ENCODE data around the gene PRKAB1. TPM values are rescaled to one million over a fixed set of nuclear protein-coding genes. Genes with fewer than 3 reads are reported as not detected.
"Not testable (repeated sequence)": the region's sequence is repeated elsewhere in the genome, so short reads cannot be mapped to it uniquely, and the experiment has no call there.

PRKAB1 gene, protein sequence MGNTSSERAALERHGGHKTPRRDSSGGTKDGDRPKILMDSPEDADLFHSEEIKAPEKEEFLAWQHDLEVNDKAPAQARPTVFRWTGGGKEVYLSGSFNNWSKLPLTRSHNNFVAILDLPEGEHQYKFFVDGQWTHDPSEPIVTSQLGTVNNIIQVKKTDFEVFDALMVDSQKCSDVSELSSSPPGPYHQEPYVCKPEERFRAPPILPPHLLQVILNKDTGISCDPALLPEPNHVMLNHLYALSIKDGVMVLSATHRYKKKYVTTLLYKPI
- polyA plus RNA-seq (2013, experiment 1 of 4): 32.1 TPM
- polyA plus RNA-seq (2013, experiment 2 of 4): 41.0 TPM
- polyA plus RNA-seq (2013, experiment 3 of 4): 34.8 TPM
- 35.5 TPM for polyA plus RNA-seq (2013, experiment 4 of 4)

DNA sequence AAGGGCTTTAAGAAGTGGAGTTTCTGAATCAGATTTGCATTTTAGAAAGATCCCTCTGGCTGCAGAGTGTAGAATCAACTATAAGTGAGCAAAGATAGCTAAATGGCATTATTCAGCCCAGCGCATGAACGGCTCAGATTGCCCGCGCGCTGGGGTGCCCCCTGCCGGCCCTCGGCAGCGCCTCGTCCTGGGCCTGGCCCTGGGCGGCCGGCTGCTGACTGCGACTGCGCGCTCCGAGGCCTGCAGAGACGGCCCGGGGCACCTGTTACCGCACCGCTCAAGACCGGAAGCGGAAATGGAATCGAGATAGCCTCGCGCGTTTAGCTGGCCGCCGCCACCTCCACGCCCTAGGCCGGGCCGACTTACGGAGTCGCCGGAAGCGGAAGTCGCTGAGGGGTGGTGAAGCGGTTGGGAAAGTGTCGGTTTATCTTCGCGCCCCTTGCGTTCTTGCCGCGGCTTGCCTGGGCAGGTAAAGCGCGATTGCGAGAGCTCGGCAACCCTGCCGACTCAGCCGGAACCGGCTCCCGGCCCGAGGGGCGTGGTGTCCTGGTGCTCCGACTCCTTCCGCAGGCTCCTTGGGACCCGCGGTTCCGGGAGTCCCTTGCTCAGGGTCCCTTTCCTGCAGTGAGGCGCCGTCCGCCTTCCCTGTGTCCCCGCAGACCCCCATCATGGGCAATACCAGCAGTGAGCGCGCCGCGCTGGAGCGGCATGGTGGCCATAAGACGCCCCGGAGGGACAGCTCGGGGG lies at the start of gene PRKAB1:
Gene PRKAB1 (plus strand): TSS at position 557 of the 747 bp plus-strand sequence. CDS start 112 bp downstream, at position 669.
- Histone ChIP-seq H3K27me3 (ENCODE audit: control insufficient read depth, insufficient read depth, low read length, poor library complexity, severe bottlenecking) (no peaks in the 10 kb centered on the region), H3K27ac (ENCODE audit: insufficient read depth, low read depth, low read length, poor library complexity, severe bottlenecking) (peak within 1 kb of the TSS; percentile 61), H3K4me1 (ENCODE audit: control insufficient read depth, insufficient read depth, low read length) (no peaks in the 10 kb centered on the region), H3K9me3 (ENCODE audit: control insufficient read depth, low read length) (no peaks in the 10 kb centered on the region), H3K36me3 (ENCODE audit: control insufficient read depth, insufficient read depth, low read length) (peaks cover 14% of the 10 kb centered on the region), H3K4me3 (ENCODE audit: insufficient read depth, low read depth, low read length) (peak within 1 kb of the TSS; percentile 85)
- WGBS, 2 experiments: 0 to 1% methylated on average over 69 of the region's 69 CpGs

DNA sequence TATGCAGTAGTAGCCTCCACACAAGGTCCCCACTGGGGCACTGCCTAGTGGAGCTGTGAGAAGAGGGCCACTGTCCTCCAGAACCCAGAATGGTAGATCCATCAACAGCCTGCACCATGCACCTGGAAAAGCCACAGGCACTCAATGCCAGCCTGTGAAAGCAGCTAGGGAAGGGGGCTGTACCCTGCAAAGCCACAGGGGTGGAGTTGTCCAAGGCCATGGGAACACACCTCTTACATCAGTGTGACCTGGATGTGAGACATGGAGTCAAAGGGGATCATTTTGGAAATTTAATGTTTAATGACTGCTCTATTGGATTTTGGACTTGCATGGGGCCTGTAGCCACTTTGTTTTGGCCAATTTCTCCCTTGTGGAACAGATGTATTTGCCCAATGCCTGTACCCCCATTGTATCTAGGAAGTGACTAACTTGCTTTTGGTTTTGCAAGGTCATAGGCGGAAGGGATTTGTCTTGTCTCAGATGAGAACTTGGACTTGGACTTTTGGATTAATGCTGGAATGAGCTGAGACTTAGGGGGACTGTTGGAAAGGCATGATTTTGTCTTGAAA lies 49.5 kb upstream of the PRKAB1 start:
- not testable (repeated sequence) for H3K27me3 ChIP-seq (ENCODE audit: control insufficient read depth, insufficient read depth, low read length, poor library complexity, severe bottlenecking); H3K4me1 ChIP-seq (ENCODE audit: control insufficient read depth, insufficient read depth, low read length); H3K27ac ChIP-seq (ENCODE audit: insufficient read depth, low read depth, low read length, poor library complexity, severe bottlenecking); H3K36me3 ChIP-seq (ENCODE audit: control insufficient read depth, insufficient read depth, low read length); H3K4me3 ChIP-seq (ENCODE audit: insufficient read depth, low read depth, low read length); H3K9me3 ChIP-seq (ENCODE audit: control insufficient read depth, low read length)
- WGBS, 2 experiments: 92 to 94% methylated on average over 1 of the region's 1 CpG

- no peaks in the 10 kb centered on the region for H3K36me3 ChIP-seq (ENCODE audit: control insufficient read depth, insufficient read depth, low read length)
- 89% methylated on average over 1 of the region's 1 CpG; no CpG with 5 or more reads in 1 of the 2 experiments for WGBS, 2 experiments
- H3K9me3 ChIP-seq (ENCODE audit: control insufficient read depth, low read length): no peaks in the 10 kb centered on the region
- no peak overlapping the region for H3K4me3 ChIP-seq (ENCODE audit: insufficient read depth, low read depth, low read length)
- H3K27ac ChIP-seq (ENCODE audit: insufficient read depth, low read depth, low read length, poor library complexity, severe bottlenecking): no peak overlapping the region
- no peaks in the 10 kb centered on the region for H3K4me1 ChIP-seq (ENCODE audit: control insufficient read depth, insufficient read depth, low read length)
- no peaks in the 10 kb centered on the region for H3K27me3 ChIP-seq (ENCODE audit: control insufficient read depth, insufficient read depth, low read length, poor library complexity, severe bottlenecking)
These were observed 47.4 kb upstream of the PRKAB1 start for GRCh38 chr12:119620490-119620889.

- Histone ChIP-seq H3K36me3 (ENCODE audit: control insufficient read depth, insufficient read depth, low read length) (no peaks in the 10 kb centered on the region), H3K4me1 (ENCODE audit: control insufficient read depth, insufficient read depth, low read length) (no peaks in the 10 kb centered on the region), H3K4me3 (ENCODE audit: insufficient read depth, low read depth, low read length) (no peak overlapping the region), H3K9me3 (ENCODE audit: control insufficient read depth, low read length) (no peaks in the 10 kb centered on the region), H3K27ac (ENCODE audit: insufficient read depth, low read depth, low read length, poor library complexity, severe bottlenecking) (no peak overlapping the region), H3K27me3 (ENCODE audit: control insufficient read depth, insufficient read depth, low read length, poor library complexity, severe bottlenecking) (no peaks in the 10 kb centered on the region)
- WGBS, 2 experiments: 79 to 89% methylated on average over 2 of the region's 2 CpGs
These were observed 46.1 kb upstream of the PRKAB1 start for GRCh38 chr12:119621878-119622277.

DNA sequence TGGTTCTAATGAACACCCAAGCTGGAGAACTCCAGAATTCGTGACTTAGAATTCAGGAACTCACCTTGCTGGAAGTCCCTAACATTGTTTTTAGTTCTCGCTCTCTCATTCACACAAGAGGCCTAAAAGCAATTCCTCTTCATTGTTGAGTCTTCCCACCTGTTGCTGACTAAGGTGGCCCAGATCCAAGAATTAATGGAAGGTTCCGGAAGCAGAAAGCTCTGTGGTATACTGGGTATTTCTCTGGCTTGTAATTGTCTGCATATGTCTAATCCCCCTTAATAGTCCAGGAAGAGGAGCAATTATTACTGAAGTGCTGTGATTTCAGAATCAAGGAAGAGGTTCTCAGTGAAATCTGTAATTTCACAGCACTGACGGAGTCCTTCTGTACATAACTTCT lies 43.0 kb upstream of the PRKAB1 start:
- no peaks in the 10 kb centered on the region for H3K27me3 ChIP-seq (ENCODE audit: control insufficient read depth, insufficient read depth, low read length, poor library complexity, severe bottlenecking)
- H3K4me3 ChIP-seq (ENCODE audit: insufficient read depth, low read depth, low read length): no peak overlapping the region
- H3K36me3 ChIP-seq (ENCODE audit: control insufficient read depth, insufficient read depth, low read length): no peaks in the 10 kb centered on the region
- 88 to 92% methylated on average over 4 of the region's 4 CpGs for WGBS, 2 experiments
- H3K9me3 ChIP-seq (ENCODE audit: control insufficient read depth, low read length): no peaks in the 10 kb centered on the region
- no peaks in the 10 kb centered on the region for H3K4me1 ChIP-seq (ENCODE audit: control insufficient read depth, insufficient read depth, low read length)
- H3K27ac ChIP-seq (ENCODE audit: insufficient read depth, low read depth, low read length, poor library complexity, severe bottlenecking): no peak overlapping the region

- no peak overlapping the region for H3K4me3 ChIP-seq (ENCODE audit: insufficient read depth, low read depth, low read length)
- no peaks in the 10 kb centered on the region for H3K36me3 ChIP-seq (ENCODE audit: control insufficient read depth, insufficient read depth, low read length)
- 93 to 94% methylated on average over 6 of the region's 6 CpGs for WGBS, 2 experiments
- no peaks in the 10 kb centered on the region for H3K27me3 ChIP-seq (ENCODE audit: control insufficient read depth, insufficient read depth, low read length, poor library complexity, severe bottlenecking)
- no peaks in the 10 kb centered on the region for H3K9me3 ChIP-seq (ENCODE audit: control insufficient read depth, low read length)
- H3K27ac ChIP-seq (ENCODE audit: insufficient read depth, low read depth, low read length, poor library complexity, severe bottlenecking): no peak overlapping the region
- H3K4me1 ChIP-seq (ENCODE audit: control insufficient read depth, insufficient read depth, low read length): no peaks in the 10 kb centered on the region
These were observed 40.8 kb upstream of the PRKAB1 start for GRCh38 chr12:119627019-119627643.

GRCh38 chr12:119627686-119628085 lies 40.2 kb upstream of the PRKAB1 start:
- H3K9me3 ChIP-seq (ENCODE audit: control insufficient read depth, low read length): no peaks in the 10 kb centered on the region
- WGBS, 2 experiments: 84 to 88% methylated on average over 6 of the region's 6 CpGs

DNA sequence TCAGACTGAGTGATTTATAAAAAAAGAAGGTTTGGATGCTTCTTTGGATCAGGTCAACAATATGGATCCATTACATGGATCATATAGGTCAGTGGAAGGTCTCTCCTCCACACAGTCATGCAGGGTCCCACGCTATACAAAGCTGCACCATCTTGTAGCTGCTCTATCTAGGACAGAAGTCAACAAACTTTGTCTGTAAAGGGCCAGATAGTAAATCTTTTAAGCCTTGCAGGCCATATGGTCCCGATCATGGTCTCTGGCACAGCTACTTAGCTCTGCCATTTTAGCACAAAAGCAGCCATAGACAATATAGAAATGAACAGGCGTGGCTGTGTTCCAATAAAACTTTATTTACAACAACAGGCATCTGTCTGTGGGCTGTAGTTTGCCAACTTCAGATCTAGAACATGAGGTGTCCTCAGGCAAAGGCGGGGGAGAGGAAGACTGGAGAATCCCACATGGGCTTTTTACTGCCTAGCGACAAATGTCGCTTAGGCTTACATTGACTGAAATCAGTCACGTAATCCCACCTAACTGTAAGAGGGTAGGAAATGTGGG lies 37.6 kb upstream of the PRKAB1 start:
- no peak overlapping the region for H3K4me3 ChIP-seq (ENCODE audit: insufficient read depth, low read depth, low read length)
- H3K27ac ChIP-seq (ENCODE audit: insufficient read depth, low read depth, low read length, poor library complexity, severe bottlenecking): no peak overlapping the region
- H3K4me1 ChIP-seq (ENCODE audit: control insufficient read depth, insufficient read depth, low read length): no peaks in the 10 kb centered on the region
- H3K9me3 ChIP-seq (ENCODE audit: control insufficient read depth, low read length): no peaks in the 10 kb centered on the region
- 92 to 96% methylated on average over 7 of the region's 7 CpGs for WGBS, 2 experiments
- no peaks in the 10 kb centered on the region for H3K36me3 ChIP-seq (ENCODE audit: control insufficient read depth, insufficient read depth, low read length)
- H3K27me3 ChIP-seq (ENCODE audit: control insufficient read depth, insufficient read depth, low read length, poor library complexity, severe bottlenecking): no peaks in the 10 kb centered on the region

More at GRCh38 chr12:119627686-119628085, 40.2 kb upstream of the PRKAB1 start:
- Histone ChIP-seq H3K27me3 (ENCODE audit: control insufficient read depth, insufficient read depth, low read length, poor library complexity, severe bottlenecking) (no peaks in the 10 kb centered on the region), H3K4me1 (ENCODE audit: control insufficient read depth, insufficient read depth, low read length) (no peaks in the 10 kb centered on the region), H3K36me3 (ENCODE audit: control insufficient read depth, insufficient read depth, low read length) (no peaks in the 10 kb centered on the region), H3K4me3 (ENCODE audit: insufficient read depth, low read depth, low read length) (no peak overlapping the region), H3K27ac (ENCODE audit: insufficient read depth, low read depth, low read length, poor library complexity, severe bottlenecking) (no peak overlapping the region)

- WGBS, 2 experiments: 94 to 96% methylated on average over 1 of the region's 1 CpG
- Histone ChIP-seq H3K27ac (ENCODE audit: insufficient read depth, low read depth, low read length, poor library complexity, severe bottlenecking) (no peak overlapping the region), H3K9me3 (ENCODE audit: control insufficient read depth, low read length) (no peaks in the 10 kb centered on the region), H3K4me3 (ENCODE audit: insufficient read depth, low read depth, low read length) (no peak overlapping the region), H3K36me3 (ENCODE audit: control insufficient read depth, insufficient read depth, low read length) (no peaks in the 10 kb centered on the region), H3K27me3 (ENCODE audit: control insufficient read depth, insufficient read depth, low read length, poor library complexity, severe bottlenecking) (no peaks in the 10 kb centered on the region), H3K4me1 (ENCODE audit: control insufficient read depth, insufficient read depth, low read length) (no peaks in the 10 kb centered on the region)
These were observed 36.9 kb upstream of the PRKAB1 start for GRCh38 chr12:119630962-119631550.
